Glomerular endothelial cell (primary cell): ENCODE data around the gene MED8. TPM values are rescaled to one million over a fixed set of nuclear protein-coding genes. Genes with fewer than 3 reads are reported as not detected.

ENCODE experiments used
- DNase-seq: peaks from one replicate; pipeline ENCODE4 v3.0.0-alpha.2; 2011; ENCODE audit warnings: low read depth, low spot score; ENCODE audit errors: extremely low read depth
- total RNA-seq: library from RNA; depleted of rRNA; stranded (reverse); fragments of >200 nt; gene quantifications from 2 replicates; pipeline ENCODE4 v1.2.3, GENCODE V29; 2015

The MED8 gene, protein sequence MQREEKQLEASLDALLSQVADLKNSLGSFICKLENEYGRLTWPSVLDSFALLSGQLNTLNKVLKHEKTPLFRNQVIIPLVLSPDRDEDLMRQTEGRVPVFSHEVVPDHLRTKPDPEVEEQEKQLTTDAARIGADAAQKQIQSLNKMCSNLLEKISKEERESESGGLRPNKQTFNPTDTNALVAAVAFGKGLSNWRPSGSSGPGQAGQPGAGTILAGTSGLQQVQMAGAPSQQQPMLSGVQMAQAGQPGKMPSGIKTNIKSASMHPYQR
- 44.9 and 45.9 TPM in 2 replicates for total RNA-seq

DNA sequence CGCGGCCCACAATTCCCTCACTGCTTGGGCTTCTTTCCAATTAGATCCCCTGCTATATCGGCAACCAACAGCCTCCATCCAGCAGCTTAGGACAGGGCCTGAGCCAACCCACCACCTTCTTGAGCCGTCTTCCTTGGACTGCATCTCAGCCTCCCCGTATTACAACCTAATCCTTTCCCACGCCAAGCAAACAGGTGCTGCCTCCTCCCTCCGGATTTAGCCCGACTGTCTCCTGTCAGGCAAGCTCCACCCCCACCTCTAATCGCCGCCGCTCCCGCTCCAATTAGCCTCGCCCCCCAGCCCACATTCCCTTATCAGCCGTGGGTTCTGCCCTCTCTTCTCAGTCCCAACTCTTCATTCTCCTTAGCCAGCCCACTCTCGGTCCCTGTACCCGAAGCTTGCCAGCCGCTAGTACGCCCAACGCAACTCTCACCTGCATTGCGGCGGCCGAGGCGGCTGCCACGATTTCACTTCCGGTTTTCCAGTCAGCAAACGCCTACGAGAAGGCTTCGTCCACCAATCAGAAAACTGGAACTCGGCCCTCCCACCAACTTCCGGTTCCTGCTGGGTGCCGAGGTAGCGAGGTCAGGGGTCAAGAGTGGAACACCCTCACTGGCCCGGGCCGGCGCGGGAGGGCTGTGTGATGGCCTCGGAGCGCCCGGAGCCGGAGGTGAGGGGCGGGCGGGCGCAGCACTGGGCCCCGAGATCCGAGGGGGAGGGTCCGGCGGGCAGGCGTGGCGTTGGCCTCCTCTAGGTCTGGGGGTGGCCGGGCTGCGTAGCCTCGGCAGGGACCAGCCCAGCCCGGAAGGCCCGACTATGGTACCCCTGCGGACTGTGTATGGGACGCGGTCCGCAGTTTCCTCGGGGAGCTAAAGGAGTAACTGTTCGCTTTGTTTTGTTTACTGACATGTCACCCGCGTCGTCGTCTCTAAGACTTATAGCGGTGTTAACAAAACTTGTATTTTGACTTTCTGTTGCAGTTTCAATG, at the start of gene MED8, which contains the start of gene SZT2:
Gene MED8 (minus strand): TSS at position 475 of the 988 bp plus-strand sequence. CDS start 36 bp downstream, at position 439.
Gene SZT2 (plus strand): TSS at position 574 of the 988 bp plus-strand sequence. CDS start 70 bp downstream, at position 644.
- DNase-seq: peak; percentile 81

DNA sequence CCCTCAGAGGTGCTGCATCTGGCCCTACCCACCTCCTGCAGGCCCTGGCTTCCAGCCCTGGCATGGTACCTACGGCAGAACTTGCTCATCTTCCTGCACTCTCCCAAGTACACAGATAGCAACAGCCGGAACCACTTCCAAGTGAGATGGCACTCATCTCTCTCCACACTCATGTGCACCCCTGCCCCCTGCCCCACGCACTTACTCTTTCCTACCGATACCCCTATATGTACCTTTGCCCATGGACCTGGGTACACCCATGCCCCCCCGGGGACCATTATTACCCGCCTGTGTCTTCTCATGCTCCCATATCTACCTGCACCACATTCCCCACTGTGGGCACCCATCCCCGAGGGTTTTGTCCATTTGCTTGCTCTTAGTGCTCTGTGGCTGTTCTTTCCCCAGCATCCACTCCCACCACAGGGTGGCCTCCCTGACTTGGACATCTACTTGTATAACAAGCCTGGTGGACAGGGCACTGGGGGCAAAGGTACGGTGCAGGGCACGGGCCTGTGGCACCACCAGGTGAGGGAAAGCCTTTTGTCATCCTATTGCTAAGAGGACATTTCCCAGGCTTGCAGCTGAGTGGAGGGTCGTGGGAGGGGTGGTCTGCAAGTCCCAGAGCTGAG, 49.5 kb upstream of the MED8 start:
- no peak for DNase-seq

DNA sequence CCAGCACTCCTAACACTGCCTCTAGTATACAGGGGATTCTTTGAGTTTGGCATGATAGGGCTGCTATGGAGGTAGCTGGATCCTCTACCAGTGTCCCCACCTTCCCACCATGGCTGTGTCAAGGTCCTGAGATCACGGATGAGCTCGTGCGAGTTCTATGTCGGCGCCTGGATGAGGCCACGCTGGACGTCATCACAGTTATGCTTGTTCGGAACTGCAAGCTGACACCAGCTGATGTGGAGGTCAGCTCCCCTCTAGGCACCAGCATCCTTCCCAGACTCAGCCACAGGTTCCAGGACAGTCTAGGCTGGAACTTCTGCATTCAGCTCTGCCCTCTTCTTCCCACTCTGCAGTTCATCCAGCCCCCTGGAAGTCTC, 49.0 kb upstream of the MED8 start:
- no peak for DNase-seq

DNA sequence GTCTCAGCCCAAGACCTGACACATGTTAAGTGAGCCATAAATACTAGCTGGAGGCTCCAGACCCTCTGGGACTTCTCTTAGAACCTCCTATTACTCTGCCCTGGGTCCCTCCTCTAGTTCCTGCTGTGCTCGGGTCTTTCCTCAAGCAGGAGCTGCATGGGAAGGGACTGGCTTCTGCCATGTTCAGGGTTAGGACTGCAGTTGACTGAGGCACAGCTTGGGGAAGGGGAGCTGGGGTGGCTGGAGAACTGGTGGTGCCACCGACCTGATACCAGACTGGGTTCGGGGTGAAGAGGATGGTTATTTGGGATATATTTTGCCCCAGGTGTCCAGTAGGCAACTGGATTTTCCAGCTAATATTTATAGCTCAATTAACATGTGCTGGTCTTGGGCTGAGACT, 48.4 kb upstream of the MED8 start:
- DNase-seq: no peak

DNA sequence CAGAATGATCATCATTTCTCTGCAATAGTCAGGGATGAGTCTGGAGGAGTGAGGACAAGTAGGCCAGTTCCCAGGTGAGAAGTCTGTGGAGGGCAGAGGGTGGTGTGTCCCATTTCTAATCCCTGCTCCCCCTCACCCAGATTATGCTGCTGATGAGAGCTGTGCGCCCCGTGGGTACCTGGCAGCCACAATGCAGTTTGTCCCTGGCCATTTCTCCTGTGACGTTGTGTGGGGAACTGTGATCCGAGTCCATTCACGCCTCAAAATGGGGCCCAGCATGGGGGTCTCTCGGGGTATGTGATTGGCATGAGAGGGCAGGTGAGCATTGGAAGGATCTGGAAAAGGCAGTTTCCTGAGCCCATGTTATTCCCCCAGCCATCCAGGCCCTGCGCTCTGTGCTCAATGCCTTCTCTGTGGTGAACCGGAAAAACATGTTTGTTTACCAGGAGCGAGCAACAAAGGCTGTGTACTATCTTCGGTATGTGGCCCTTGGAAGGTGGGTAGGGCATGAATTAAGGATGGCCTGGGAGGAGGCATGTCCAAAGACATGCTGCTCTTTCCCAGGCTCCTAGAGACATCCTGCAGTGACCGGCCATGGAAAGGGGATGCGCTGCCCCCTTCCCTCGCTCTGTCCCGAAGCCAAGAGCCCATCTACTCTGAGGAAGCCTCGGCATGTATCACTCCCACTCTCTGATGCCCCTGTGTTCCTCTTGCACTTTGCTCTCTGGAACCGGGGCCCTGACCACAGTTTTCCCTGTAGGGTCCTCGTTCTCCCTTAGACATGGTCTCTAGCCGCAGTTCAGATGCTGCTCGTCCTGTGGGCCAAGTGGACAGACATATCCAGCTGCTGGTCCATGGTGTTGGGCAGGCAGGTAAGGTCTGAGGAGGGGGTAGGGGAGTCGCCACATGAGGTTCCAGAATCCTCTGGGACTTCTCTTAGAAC, 47.7 kb upstream of the MED8 start:
- no peak for DNase-seq

DNA sequence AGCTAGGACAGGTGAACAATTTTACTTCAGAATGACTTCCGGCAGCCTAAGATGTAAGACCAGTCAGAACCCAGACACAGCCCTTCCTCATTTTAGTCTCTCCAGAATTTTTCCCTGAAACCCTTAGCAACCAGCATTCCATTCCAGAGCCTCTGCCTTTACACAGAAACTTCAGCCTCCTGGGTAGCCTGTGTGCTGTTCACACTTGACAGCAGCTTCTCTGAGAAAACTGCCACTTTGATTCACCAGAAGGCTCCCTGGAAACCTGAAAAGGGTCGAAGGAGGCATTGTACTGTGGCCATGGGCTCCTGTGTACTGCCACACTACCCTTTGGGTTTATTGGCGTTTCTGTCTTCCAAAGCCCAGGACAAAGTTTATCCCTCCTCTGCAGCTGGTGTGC, 46.8 kb upstream of the MED8 start:
- no peak for DNase-seq

DNA sequence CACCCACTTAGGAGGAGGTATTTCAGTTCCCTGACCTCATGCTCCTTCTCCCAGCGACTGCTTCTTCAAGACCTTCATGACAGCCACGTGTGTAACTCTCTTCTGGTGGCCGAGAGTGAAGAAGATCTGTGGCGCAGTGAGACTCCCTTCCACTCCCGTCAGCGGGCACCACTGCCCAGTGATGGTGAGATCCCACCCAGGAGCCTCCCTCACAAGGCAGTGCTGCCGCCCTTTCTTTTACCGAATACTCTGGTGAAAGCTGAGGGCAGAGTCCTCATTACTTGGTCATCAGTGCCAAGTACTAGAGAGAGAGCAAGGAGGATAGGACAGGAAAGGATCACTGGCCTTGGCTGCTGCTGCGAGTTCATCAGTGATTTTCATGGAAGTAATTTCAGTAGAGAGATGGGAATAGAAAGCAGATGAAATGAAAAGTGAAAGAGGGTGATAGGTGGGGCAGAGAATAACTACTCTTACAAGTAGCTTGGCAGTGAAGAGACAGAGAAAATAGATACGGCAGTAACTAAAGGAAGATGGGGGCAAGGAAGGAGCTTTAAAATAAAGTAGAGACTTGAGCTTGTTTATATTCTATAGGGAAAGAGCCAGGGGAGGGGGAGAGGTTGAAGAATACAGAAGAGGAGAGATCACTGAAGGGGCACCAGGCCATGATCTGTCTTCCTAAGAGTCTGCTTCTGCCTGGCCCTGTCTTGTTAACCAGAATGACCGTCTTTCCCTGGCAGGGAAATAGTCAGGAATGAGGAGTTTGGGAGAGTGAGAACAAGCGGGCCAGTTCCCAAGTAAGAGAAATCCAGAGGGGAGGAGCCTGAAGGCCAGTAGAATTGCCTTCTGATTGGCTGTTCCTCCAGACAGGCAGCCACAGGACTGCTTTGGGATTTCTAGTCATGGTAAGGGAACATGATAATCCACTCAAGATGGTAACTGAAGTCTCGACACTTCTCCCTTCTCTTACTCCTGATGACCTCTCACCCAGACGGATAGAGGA, 45.8 kb upstream of the MED8 start:
- no peak for DNase-seq

DNA sequence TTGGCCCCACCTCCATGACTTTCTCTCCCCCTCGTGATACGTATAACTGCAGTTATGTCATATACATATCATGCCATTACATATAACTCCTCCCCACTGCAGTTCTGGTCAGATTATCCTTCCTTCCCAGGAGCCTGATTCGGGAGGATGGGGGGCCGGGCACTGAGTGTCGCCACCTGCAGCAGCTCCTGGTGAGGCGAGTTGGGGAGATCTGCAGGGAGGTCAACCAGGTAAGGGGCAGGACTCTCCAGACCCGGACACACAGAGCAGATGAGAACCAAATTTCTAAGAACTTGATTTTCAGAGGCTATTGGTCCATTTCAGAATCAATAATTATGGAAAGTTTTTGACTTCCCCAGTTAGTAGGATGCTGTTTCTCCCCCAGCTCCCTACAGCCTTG, 44.7 kb upstream of the MED8 start:
- DNase-seq: no peak

DNA sequence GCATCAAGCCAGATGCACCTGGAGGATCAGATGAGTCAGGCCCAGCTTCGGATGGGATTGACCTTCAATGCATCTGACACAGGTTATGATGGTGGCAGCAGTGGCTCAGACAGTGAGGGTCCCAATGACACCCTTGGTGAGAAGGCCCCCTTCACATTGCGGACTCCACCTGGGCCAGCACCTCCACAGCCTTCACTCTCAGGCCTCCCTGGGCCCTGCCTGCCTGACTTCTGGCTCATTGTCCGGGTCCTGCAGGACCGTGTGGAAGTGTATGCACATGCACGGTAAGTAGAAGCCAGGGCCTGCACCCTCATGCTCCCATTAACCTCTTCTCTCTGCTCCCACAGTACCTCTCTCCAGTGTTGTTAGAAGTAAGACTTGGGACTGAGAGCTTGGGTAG, 43.3 kb upstream of the MED8 start:
- no peak for DNase-seq

DNA sequence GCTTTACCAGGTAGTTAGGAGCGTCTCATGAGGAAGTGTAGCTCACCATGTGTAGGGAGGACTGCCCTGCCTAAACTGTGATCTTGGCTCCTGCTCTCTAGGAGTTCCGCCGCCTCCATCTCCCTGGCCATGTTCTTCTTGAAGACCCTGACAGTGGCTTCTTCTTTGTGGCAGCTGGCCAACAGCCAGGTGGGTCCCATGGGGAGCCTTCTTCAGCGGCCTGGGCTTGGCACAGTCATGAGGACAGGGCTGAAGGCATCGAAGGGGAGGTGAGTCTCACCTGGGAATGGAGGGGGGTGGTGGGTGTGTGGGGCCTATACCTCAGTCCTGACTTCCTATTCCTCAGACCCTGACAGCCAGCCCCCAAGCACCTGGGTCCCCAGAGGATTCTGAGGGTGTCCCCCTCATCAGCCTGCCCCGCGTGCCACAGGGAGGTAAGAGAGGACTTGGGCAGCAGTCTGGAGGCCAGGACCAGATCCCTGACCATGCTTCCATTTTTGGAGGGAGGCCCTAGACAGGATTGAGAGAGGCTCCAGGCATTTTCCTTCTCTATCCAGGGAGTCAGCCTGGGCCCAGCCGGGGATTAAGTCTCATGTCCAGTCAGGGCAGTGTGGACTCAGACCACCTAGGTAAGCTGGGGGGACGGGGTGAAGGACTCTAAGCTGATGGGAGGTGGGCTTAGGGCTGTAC, 42.7 kb upstream of the MED8 start:
- DNase-seq: no peak

DNA sequence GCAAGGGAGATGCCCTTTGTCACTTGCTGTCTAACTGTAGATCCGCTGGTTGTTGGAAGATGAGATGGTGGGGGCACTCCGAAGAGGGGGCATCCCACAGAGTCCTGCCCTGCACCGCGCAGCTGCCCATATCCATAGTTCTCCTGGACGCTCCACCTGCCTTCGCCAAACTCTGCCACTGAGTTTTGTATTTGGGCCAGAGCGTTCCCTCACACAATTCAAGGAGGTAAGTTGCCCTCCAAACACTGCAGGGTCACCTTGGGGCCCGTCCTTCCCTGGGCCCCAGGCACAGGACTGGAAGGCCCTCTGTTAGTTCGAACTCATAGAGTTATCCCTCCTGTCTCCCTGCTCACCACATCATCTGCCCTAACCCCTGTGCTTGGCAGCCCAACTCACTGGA, 42.1 kb upstream of the MED8 start:
- no peak for DNase-seq

DNA sequence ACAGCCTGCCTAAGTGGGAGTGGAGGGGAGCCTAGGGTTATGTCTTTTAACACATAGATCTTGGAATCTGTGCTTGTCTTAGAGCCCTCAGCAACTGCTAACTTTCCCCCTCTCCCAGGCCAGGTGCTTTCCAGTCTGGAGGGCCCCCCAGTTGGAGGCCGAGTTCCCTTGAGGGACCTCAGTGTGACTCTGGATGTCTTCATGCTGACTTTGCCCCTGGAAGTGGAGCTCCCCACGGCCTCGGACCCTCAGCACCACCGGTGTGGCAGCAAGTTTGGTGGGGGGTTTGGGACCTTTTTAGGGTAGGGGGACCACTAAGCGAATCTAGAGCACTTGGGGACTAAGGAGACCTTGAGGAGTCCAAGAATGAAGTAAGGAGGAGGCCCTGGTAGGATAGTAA, 41.2 kb upstream of the MED8 start:
- no peak for DNase-seq

DNA sequence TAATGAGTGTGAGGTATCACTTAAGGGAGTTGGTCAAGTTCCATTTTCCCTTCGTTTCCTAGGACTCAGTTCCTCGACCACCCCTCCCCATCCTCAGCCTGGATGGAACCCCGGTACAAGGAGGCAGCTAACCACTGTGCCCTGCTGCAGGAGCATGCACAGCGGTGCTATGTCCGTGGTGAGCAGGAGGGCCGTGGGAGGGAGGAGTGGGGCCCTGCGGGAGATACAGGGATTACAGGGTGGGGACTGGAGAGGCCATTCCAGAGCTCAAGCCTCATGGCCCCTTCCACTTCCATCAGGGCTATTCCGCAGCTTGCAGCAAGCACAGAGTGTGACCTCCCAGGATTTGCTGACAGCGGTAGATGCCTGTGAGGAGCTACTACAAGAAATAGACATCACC, 38.3 kb upstream of the MED8 start:
- DNase-seq: no peak

DNA sequence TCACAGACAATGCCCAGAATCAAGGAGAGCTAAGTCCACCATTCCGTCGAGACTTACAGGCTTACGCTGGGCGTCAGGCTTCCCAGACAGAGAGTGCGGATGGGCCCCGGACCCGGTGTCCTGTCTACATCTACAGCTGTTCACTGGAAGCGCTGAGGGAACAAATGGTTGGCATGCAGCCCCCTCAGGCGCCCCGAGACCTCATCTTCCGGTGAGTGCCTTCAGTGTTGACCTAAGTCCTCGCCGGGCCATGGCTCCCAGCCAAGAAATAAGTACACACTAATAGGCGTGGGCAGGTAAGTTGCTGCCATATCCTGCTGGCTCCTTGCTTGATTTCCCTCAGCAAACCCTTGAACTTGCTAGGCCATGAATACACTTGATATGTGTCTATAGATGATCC, 37.9 kb upstream of the MED8 start:
- no peak for DNase-seq

DNA sequence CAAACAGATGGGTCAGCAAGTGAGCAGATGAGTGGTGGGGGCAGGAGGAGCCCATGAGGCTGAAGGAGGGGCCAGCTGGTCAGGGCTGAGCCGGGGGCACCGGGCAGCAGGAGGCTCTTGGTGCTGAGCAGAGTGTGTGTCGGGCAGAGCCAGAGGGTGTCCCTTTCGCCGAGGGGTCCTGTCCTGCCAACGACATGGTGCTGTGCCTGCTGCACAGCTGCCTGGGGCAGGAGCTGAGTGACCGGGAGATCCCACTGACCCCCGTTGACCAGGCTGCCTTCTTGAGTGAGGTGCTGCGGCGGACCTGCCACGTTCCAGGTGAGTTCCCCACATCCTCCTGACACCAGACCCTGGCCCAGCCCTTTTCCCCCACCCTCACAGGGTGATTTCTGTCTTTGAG, 36.6 kb upstream of the MED8 start:
- no peak for DNase-seq

DNA sequence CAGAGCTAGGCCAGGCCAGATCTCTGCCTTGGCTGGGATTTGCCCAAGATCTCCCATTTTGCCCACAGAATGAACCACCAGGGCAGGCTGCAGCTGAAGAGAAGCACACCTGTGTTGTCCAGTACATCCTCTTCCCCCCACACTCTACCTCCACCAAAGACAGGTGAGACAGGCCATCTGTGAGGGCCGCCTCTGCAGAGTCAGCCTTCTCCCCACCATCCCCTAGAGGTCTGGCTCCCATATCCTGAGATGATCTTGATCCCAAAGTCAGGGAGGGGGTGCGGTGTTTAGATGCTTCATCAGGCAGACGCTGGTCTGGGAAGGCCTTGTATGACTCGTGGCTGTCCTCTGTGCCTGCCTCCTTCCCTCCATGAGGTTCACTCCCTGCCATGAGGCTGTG, 35.4 kb upstream of the MED8 start:
- DNase-seq: no peak

DNA sequence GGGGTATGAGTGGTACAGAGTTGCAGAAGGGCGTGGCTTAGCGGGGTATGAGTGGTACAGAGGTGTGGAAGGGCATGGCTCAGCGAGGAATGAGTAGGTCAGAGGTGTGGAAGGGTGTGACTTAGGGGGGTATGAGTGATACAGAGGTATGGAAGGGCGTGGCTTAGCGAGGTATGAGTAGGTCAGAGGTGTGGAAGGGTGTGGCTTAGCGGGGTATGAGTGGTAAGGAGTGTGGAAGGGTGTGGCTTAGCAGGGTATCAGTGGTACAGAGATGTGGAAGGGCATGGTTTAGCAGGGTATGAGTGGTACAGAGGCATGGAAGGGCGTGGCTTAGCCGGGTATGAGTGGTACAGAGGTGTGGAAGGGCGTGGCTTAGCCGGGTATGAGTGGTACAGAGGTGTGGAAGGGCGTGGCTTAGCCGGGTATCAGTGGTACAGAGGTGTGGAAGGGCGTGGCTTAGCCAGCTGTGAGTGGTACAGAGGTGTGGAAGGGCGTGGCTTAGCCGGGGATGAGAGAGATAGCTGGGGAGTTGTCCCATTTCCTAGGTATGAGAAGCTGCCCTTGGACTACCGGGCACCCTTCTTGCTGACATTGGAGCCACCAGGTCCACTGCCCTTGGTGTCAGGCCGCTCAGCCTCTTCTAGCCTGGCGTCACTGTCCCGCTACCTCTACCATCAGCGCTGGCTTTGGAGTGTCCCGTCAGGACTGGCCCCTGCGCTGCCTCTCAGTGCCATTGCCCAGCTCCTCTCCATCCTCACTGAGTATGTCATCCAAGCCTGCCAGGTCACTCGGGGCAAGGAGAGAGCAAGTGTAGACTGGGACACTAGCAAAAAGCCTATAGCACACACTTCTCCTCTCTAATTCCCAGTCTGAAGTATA, 34.3 kb upstream of the MED8 start:
- DNase-seq: no peak
